ENCODE data around the gene COG2. TPM values are rescaled to one million over a fixed set of nuclear protein-coding genes. Genes with fewer than 3 reads are reported as not detected.

The COG2 gene
- total RNA-seq, 2 donors from 2014 or later = 22.9 to 31.0 TPM

- H3K27me3 ChIP-seq (replicated peaks; ENCODE audit: insufficient read depth) = no peaks in the 10 kb centered on the region
- no peaks in the 10 kb centered on the region for H3K9me3 ChIP-seq
- no peak overlapping the region for H3K4me3 ChIP-seq
- H3K4me1 ChIP-seq (ENCODE audit: control insufficient read depth in 1 of 2, low read depth in 2 of 2) = no peaks in the 10 kb centered on the region
- TF ChIP-seq CTCF (IDR thresholded peaks at IDR 0.05) = no peak
- no peak for DNase-seq (ENCODE audit: low spot score)
- H3K27ac ChIP-seq = no peak overlapping the region
- H3K36me3 ChIP-seq = no peaks in the 10 kb centered on the region
- ATAC-seq (ENCODE audit: insufficient number of reproducible peaks, low FRiP score, low read depth) = no peak
Observed at GRCh38 chr1:230735447-230735846, 93.2 kb downstream of the COG2 start.

- Histone ChIP-seq H3K4me3 (no peak overlapping the region), H3K27ac (no peak overlapping the region), H3K9me3 (no peaks in the 10 kb centered on the region), H3K4me1 (ENCODE audit: control insufficient read depth in 1 of 2, low read depth in 2 of 2) (no peaks in the 10 kb centered on the region), H3K27me3 (replicated peaks; ENCODE audit: insufficient read depth) (no peaks in the 10 kb centered on the region), H3K36me3 (no peaks in the 10 kb centered on the region)
- ATAC-seq (ENCODE audit: insufficient number of reproducible peaks, low FRiP score, low read depth) (no peak), DNase-seq (ENCODE audit: low spot score) (no peak)
- TF ChIP-seq CTCF (IDR thresholded peaks at IDR 0.05) = no peak
Observed at GRCh38 chr1:230737622-230738262, 95.5 kb downstream of the COG2 start.

- ATAC-seq (ENCODE audit: insufficient number of reproducible peaks, low FRiP score, low read depth) (no peak), DNase-seq (ENCODE audit: low spot score) (no peak)
- Histone ChIP-seq H3K27me3 (replicated peaks; ENCODE audit: insufficient read depth) (no peaks in the 10 kb centered on the region), H3K27ac (no peak overlapping the region), H3K36me3 (no peaks in the 10 kb centered on the region), H3K9me3 (no peaks in the 10 kb centered on the region), H3K4me3 (no peak overlapping the region), H3K4me1 (ENCODE audit: control insufficient read depth in 1 of 2, low read depth in 2 of 2) (no peaks in the 10 kb centered on the region)
- TF ChIP-seq CTCF (IDR thresholded peaks at IDR 0.05) = no peak
Observed at GRCh38 chr1:230739564-230740290, 97.4 kb downstream of the COG2 start.

Other genes starting within 250 kb of the COG2 start
- gene PGBD5, start 216.1 kb upstream of the COG2 start, total RNA-seq = under 1 TPM; 0.14 to 0.63 TPM
- 10 to 100 TPM; 42.0 to 69.1 TPM for gene AGT, start 71.6 kb downstream of the COG2 start, total RNA-seq
- 1 to 10 TPM in 1 of 2 donors, not detected in 1; 1.2 TPM for gene CAPN9, start 104.9 kb downstream of the COG2 start, total RNA-seq
- 100 to 1,000 TPM; 166 to 273 TPM for gene C1orf198, start 226.0 kb downstream of the COG2 start, total RNA-seq